Stimulated activated CD8-positive, alpha-beta memory T cell treated with anti-CD3 and anti-CD28 coated beads, Interleukin-7, amount 100 ng/mL, for 4 hours (primary cell): Measurements from ENCODE around the gene TRPV3.
"Not testable (repeated sequence)": the region's sequence is repeated elsewhere in the genome, so short reads cannot be mapped to it uniquely, and the experiment has no call there.

Experiments used
- DNase-seq, 2 donors: peaks; one replicate each; pipeline ENCODE4 v3.0.0-alpha.2; 2020; ENCODE audit warnings: low read depth in 2 of 2

The TRPV3 gene

DNA sequence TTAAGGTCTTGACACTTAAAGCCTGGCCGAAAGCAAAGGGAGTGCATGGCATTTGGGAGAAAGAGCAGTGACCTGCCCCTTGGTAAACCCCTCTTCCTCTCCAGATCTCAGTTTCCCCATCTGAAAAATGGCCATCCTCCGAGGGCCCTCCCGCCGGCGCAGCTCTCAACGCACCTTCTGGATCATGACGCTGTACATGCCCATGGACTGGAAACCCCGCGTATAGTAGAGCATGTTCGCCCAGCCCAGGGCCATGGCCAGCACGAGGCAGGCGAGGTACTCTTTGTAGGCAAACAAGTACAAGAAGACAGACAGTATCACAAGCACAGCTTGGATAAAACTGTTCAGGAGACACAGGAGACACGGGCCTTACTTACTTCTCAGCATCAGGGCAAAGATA is 33.6 kb downstream of the TRPV3 start:
- DNase-seq, result no peak

DNA sequence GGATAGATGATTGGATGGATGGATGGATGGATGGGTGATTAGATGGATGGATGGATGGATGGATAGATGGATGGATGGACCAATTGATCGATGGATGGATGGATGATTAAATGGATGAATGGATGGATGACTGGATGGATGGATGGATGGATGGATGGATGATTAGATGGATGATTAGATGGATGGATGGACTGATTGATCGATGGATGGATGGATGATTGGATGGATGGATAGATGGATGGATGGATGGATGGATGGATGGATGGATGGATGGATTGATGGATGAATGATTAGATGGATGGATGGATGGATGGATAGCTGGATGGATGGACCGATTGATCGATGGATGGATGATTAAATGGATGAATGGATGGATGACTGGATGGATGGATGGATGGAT is 38.1 kb downstream of the TRPV3 start:
- DNase-seq, result not testable (repeated sequence)

DNA sequence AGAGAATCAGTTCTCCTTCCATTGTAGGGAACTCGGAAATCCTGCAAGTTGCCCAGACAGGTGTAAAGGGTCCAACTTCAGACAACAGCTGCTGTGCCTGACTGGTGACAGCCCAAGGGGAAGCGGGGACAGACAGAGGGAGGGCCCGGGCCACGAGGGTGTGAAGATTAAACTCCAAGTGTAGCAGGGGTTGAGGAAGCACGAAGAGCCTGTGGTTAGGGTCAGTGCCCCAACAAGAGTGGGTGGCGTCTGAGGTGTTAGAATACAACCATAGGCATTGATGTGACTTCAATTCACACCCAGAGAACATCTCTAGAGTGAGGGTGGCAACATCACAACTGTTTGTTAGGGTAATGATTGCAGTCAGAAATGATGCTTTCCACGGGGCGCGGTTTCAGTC is 42.7 kb downstream of the TRPV3 start:
- DNase-seq, result no peak

DNA sequence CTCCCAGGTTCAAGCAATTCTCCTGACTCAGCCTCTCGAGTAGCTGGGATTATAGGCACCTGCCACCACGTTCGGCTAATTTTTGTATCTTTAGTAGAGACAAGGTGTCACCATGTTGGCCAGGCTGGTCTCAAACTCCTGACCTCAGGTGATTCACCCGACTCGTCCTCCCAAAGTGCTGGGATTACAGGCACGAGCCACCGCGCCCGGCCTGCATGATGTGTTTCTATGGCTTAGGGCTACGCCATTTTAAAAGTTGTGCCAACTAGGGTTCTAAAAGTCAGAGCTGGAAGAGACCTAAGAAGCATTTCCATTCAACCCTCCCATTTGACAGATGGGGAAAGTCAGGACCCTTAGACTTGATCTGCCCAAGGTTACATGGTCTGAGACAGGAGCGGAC is 43.4 kb downstream of the TRPV3 start:
- not testable (repeated sequence) for DNase-seq

DNA sequence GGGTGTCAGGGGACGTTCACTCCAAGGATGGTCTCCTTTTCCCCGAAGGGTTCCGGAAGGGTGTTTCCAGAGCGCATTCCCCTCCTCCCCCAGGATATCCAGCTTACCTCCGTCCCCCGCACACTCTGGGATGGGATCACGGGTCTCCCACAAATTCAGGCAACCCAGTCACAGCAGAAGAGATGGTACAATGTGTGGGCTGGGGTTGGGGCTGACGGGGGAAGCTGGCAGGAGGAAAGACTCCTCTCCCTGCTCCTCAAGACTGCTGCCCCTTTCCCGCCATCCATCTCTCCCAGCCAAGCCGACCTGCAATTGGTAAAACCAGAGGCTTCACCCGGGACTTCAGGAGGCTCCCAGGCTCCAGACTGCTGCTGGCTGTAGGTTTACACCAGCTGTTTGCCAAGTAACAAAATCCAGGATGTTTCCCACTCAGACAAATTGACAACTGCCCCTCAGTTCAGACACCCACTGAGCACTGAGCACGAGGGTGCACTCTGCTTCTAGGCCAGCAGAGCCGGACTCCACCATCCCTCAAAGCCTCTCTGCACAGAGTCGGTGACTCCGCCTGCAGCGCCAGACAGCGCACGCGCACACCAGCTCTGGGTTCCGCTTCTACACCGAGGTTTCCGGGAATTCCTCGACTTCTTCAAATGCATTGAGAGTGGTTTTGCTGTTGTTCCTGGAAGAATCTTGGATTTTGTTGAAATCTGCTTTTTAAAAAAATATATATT is 44.1 kb downstream of the TRPV3 start:
- no peak for DNase-seq

DNA sequence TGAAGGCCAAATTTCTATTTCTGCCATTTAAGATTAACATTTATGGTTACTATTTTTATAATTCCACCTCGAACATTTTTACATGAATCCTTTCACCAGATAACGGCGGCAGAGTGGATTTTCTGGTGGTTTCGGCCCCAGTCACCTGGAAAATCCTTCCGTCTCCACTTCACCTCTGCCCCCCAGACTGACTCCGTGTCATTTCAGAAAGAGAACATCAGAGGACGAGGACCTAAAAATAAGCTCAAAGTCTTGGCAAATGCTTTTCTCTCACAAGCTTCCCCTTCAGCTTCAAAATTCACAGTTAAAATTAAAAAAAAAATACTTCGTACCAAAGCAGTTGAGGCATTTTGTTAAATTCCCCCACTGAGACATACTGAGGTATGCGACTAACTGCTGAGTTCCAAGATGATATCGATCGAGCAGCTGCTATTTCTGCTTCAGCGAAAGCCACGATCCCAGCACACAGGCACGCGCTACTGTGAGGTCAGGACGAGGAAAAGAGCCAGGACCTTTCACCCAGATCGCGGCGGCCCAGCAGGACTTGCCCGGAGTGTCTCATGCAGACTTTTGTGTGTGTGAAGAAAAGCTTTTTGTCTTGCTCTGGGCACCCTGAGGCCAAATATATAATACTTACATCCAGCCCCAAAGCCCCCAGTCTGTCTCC is 45.0 kb downstream of the TRPV3 start:
- DNase-seq, result no peak

DNA sequence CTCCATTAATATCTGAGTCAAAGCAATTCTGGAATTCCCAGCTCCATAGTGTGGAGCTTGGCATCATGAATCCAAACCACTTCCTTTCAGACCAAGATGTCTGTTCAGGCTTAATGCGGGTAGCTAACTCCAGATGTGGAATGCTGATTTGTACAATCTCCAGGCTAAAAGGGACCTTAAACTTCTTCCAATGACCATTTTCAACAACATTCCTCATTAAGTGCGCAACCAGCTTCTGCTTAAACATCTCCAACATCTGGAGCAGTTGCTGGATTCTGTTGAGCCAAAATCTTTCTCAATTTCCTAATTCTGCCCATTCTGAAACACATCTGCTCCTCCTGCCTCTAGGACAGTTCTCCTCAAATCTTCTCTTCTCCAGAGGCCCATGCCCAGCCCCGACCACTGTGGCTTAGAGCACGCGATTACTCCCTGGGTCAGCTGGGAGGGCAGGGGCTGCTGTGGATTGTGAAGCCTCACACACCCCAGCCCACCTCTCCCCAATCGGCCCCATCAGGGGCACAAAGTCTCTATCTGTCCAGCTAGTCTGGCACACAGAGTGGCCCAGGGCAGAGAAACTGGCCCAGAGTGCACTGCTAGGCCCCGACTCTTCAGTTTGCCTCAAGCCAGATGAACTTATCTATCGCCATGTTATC is 45.6 kb downstream of the TRPV3 start:
- no peak for DNase-seq

DNA sequence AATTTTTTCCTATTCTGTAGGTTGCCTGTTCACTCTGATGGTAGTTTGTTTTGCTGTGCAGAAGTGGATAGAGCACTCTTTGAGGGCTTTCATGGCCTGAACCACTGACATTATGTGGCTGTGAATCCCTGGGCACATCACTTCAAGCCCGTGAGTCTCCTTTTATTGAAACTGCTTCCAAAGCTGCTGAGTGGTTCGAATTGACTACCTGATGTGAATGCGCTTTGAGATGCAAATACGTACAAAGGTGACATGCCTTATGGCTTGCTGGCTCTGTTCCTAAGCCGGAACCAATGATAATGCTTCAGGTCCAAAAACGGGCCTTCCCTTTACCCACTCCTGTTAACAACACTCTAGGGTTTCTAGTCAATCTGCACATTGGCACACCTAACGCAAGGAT is 47.5 kb downstream of the TRPV3 start:
- DNase-seq, result no peak

DNA sequence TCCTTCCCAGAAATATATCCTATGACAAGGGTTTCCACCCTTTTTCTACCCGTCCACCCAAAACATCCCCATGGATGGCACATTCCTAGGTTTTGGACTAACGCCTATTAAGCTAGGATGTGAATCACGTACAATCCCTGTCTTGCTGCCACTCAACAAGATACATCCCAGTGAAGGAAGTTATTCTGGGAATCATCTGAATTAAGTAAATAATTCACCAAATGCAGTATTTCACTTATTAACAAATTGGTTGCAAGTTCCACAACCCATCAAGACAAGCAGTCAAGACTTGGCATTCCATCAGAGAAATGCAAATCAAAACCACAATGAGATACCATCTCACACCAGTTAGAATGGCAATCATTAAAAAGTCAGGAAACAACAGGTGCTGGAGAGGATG is 49.7 kb downstream of the TRPV3 start:
- no peak for DNase-seq

DNA sequence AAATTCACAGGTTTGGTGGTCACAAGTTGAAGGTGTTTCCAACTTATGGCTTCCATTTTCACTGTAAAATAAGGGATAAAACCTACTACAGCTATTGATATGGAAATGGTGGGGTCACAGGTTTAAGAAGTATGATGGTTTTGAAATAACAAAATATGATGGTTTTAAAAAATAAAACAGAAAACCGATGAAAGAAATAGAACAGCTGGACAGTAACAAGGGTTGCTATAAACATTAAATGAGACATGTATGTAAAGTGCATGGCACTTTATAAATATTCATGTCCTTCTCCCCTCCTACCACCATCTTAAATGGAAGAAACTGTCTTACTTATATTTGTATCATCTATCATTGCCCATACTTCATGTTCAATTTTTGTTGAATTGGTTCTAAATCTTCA is 50.5 kb downstream of the TRPV3 start:
- no peak for DNase-seq

DNA sequence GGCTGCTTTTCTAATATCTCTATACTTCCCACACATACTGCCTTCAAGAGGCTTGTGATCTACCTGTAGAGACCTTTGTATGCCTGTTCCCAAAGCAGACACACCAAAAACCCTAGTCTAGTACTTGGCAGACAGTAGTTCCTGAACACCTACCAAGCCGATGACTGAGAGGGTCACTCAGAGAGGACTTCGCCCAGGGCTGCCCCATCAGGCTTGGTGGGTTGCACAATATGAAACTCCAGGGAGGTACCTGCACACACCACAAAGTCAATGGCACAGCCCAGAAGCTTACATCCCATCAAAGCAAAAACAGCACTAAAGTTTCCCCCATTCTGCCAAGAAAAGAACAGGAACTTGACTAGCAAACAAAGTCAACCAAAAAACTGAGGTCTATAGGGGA is 51.6 kb downstream of the TRPV3 start:
- no peak for DNase-seq

DNA sequence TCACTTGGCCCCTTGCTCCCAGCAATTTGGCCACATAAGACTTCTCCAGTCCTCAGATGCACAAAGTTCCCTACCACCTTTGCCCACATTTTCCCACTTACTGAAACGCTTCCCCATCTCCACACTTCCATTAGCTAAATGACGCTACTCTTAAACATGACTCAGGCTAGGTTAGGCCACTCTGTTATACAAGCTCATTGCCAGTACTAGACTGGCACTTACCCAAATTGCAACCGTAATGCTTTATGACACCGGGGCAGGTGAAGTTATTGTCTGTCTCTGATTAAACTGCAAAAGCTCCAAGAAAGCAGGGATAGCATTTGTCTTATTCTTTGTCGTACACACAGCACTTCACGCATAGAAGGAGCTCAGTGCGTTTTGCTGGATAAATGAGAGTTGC is 52.6 kb downstream of the TRPV3 start:
- DNase-seq, result no peak

DNA sequence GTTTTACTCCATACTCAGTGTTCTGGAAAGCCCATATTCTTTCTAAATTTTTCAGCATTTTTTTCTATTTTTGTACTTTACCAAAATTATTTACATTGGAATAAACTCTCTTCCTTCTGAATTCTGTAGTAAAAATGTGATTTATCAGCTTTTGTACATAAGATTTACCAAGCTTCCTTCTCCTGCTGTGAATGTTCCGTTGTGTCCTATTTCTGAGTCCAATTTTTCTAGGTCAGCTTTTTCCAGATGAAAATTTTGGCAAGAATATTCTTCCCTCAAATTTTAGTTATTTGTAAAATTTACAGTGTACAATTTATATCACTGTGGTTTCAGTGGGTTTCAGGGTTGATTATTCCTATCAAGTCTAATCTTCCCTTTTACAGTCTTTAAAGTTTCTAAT is 54.3 kb downstream of the TRPV3 start:
- no peak for DNase-seq

DNA sequence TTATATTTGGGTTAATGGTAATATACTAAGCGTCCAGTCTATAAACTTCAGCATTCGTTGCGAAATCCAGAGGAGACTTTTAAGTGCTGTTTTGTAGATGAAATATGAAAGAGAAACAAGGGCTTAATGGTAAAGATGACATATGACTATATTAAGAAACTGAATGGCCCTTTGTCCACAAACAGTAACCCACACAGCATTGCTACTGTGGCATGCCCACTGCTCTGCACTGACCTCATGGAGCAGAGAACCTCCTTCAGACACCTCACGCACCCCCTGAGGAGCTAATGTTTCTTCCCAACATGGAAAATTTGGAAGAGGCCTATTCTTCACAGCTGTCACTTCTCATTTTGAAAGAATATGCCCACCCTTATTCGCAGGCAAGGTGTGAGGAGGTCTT is 55.1 kb downstream of the TRPV3 start:
- no peak for DNase-seq

DNA sequence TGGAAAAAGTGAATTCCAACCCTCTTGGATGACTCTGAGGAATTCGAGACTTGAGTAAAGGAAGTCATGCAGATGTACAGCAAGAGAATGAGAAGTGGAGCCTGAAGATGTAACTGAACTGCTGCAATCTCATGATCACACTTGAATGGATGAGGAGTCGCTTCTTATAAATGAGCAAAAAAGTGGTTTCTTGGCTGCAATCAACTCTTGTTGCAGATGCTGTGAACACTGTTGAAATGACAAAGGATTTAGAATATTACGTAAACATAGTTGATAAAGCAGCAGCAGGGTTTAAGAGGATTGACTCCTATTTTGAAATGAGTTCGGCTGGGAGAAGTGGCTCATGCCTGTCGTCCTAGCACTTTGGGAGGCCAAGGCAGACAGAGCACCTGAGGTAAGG is 56.3 kb downstream of the TRPV3 start:
- no peak for DNase-seq

DNA sequence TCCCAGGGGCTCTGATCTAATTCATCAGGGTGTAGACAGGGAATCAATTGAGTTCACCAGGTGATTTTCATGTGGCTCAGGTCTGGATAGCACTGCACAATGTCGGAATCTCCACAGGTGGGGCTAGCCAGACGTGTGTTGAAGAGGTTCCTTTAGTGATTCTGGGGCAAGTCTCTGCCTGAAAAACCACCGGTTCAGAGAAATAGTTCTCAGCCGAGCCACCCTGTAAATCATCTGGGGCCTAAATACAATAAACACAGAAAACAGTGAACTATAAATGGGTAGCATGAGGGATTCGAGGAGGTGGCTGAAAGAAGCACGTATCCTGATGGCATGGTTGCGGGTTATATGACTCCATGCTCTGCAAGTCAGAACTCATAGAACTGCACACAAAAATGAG is 60.5 kb downstream of the TRPV3 start:
- DNase-seq, result no peak

DNA sequence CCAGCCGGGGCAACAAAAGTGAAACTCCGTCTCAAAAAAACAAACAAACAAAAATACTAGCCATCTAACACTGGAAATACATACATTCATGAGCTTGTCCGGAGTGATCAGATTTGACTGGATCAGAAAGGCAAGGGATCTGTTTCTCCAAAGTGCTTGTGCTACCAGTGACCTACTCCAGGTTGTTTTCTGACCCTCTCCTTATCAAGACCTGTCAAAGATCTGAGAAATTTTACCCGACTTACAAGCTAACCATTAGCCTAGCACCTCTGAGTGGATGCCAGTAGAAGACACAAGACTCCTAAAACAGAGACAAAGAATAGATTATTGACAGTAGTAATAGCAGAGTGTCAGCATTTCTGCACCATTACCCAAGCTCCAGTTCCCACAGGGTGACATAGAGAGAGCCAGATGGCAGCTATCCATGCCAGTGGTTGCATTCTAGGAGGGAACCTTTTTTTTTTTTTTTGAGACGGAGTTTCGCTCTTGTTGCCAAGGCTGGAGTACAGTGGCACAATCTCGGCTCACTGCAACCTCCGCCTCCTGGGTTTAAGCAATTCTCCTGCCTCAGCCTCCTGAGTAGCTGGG is 72.0 kb downstream of the TRPV3 start:
- DNase-seq, result no peak

DNA sequence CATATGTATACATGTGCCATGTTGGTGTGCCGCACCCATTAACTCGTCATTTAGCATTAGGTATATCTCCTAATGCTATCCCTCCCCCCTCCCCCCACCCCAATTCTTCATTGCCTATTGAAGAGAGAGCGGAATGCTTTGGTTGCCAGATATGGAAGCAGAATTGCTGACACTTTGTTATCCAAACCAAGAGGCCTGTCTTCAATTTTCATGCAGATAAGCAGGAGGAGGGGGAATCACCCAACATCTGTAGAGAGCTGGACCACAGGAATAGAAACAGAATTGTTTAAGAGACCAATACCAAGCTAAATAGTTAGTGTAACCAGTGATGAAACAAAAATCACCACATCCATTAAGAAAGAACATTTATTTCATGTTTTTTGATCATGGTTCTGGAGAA is 74.8 kb downstream of the TRPV3 start:
- DNase-seq, result no peak

DNA sequence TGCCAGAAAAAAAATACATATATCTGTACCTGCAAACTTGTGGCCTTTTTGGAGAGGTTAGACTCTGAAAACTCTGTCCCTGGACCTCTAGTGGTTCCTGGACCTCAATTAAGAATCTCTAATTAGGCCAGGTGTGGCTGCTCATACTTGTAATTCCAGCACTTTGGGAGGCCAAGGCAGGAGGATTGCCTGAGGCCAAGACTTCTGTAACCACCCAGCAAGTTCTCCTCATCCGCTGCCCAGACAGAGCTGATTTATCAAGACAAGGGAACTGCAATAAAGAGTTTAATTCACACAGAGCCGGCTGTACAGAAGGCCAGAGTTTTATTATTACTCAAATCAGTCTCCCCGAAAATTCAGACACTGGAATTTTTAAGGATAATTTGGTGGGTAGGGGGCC is 77.6 kb downstream of the TRPV3 start:
- DNase-seq, result no peak

DNA sequence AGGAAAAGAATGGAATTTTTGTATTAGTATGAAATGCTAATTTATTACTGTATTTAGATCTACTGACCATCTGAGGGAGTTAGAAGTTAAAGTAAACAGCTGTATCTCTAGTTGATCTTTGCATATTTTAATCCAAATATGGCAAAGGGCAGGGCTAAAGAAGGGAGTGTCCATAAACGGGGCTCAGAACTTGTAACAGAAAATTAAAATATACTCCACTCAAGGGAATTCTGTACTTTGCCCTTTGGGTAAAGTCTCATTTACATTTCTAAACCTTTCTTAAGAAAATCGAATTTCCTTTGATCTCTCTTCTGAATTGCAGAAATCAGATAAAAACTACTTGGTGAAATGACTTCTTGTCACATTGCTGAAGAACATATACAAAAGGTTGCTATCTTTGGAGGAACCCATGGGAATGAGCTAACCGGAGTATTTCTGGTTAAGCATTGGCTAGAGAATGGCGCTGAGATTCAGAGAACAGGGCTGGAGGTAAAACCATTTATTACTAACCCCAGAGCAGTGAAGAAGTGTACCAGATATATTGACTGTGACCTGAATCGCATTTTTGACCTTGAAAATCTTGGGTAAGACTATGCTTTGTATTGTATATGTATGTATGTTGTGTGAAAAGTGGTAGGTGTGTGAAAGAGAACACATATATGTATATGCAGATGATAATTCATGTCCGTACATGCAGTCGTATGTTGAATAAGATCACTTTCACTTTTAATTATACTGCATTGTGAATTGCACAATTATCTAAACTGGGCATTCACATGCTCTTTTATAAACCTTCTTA is 81.6 kb downstream of the TRPV3 start, which contains the start of gene ASPA:
ASPA (plus strand) TSS at position 186 of the 799 bp plus-strand sequence; CDS start at position 349, 163 bp downstream.
- DNase-seq, result no peak

DNA sequence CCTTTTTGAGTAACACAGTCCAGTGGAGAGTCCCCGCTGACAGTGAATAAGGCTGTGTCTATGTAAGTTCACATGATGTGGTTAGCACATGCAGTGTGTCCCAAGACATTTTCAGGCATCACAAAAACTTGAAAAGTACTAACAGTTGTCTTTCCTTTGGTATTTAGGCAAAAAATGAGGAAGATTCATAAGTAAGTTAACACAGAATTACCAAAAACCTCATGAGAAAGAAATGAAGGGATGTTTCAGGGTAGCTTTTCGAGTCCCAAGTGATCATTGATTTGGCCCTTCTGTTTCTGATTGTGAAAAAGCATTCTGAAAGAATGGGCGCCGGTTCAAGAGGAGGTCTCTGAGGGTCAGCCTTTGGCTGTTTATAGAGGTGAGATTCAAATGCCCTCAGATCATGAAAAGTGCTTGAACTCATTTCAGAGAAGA is 82.3 kb downstream of the TRPV3 start:
- no peak for DNase-seq

DNA sequence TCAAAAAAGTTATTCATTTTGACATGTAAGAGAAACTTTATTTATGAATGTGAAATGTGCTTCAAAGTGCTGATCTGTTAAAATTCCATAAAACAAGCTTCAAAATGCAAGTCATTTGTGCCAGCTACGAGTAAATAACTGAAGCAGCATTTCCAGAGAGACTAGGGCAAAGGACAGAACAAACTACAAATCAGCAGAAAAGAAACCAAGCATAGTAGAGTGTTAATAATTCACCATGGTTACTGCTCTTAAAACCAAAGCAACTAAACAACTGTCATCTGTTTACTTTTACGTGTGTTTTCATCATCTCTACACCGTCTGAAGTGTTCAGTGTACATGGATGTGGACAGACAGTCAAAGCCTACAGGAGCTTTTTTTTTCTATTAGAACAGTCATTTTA is 83.4 kb downstream of the TRPV3 start:
- DNase-seq, result no peak
